Bronchial epithelial cell (primary cell): ENCODE results near the gene LHFPL4. TPM values are rescaled to one million over a fixed set of nuclear protein-coding genes. Genes with fewer than 3 reads are reported as not detected.

Experiments used
- DNase-seq: peaks from one replicate; pipeline ENCODE4 v3.0.0-alpha.2; 2010; ENCODE audit warnings: low read depth
- FAIRE-seq: peaks from 2 replicates; lab custom pipeline; 2011; peaks lifted over from hg19 to GRCh38; lab: Jason Lieb, UNC
- H3K27me3 ChIP-seq: 2 replicates; pipeline ENCODE4 v1.5.1; 2011; ENCODE audit warnings: low read length; ENCODE audit not compliant: control insufficient read depth, insufficient read depth
- H3K36me3 ChIP-seq: 2 replicates; pipeline ENCODE4 v1.5.1; 2011; ENCODE audit warnings: low read length; ENCODE audit not compliant: control insufficient read depth, insufficient read depth
- H3K4me3 ChIP-seq: 2 replicates; pipeline ENCODE4 v1.5.1; 2011; ENCODE audit warnings: mild to moderate bottlenecking, low read depth, low read length, control low read depth
- CTCF ChIP-seq: IDR thresholded peaks from 2 replicates; pipeline ENCODE4 v1.5.1; 2011; ENCODE audit warnings: mild to moderate bottlenecking, moderate library complexity, low read length, control low read depth, inconsistent platforms; ENCODE audit not compliant: insufficient read depth, severe bottlenecking
- total RNA-seq: library from RNA; depleted of rRNA; stranded (reverse); fragments of >200 nt; gene quantifications from 2 replicates; pipeline ENCODE4 v1.2.1, GENCODE V29; 2014

LHFPL4 gene
- total RNA-seq, 1 donor from 2014 or later = not detected

DNA sequence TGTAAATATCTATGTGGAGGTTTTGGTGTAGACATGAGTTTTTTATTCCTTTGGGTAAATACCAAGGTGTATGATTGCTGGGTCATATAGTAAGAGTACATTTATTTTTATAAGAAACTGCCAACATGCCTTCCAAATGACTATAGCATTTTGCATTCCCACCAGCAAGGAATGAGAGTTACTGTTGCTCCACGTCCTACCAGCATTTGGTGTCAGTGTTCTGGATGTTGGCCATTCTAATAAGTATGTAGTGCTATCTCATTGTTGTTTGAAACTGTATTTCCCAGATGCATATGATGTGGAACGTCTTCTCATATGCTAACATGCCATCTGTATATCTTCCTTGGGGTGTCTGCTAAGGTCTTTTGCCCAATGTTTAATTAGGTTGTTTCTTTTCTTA is 38.7 kb downstream of the LHFPL4 start:
- Histone ChIP-seq H3K36me3 (no peaks in the 10 kb centered on the region), H3K27me3 (no peaks in the 10 kb centered on the region), H3K4me3 (no peak overlapping the region)
- DNase-seq (no peak), FAIRE-seq (no peak)
- TF ChIP-seq CTCF = no peak

DNA sequence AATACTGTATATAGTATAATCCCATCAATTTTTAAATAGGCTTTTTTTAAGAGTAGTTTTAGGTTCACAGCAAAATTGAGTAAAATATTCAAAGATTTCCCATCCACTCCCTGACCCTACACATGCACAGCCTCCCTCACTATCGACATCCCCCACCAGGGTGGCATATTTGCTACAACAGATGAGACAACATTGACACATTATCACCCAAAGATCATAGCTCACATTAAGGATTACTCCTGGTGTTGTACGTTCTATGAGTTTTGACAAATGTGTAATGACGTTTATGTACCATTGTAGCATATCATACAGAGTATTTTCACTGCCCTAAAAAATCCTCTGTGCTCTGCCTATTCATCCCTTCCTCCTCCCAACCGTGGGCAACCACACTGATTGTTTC is 39.3 kb downstream of the LHFPL4 start:
- no peaks in the 10 kb centered on the region for H3K36me3 ChIP-seq
- no peak for DNase-seq

DNA sequence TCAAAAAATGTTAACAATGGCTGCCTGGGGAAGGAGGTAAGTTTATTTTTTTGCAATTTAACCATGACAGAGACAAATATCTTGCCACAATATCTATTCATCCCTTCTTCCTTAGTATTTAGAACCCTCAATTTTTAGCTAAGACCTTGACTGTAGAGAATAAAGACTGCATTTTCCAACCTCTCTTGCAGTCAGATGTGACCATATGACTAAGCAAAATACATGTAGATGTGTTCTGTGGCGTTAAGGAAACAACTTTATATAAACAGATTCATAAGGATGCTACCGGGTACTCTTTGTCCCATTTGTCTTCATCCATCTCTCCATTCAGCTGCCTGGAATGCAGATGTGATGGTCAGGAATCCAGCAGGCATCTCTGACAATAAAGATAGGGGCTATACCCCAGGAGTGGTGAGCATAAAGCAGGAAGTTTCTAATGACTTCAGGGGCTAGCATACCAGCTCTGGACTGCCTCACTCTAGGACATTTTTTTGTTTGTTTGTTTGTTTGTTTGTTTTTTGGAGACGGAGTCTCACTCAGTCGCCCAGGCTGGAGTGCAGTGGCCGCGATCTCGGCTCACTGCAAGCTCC is 41.1 kb downstream of the LHFPL4 start:
- TF ChIP-seq CTCF = no peak
- no peak overlapping the region for H3K4me3 ChIP-seq
- FAIRE-seq (no peak), DNase-seq (no peak)
- no peaks in the 10 kb centered on the region for H3K36me3 ChIP-seq
- H3K27me3 ChIP-seq = peaks cover 8% of the 10 kb centered on the region

More for the DNA sequence above, 39.3 kb downstream of the LHFPL4 start:
- H3K27me3 ChIP-seq = peaks cover 2% of the 10 kb centered on the region
- H3K4me3 ChIP-seq = no peak overlapping the region
- no peak for TF ChIP-seq CTCF
- FAIRE-seq = no peak

DNA sequence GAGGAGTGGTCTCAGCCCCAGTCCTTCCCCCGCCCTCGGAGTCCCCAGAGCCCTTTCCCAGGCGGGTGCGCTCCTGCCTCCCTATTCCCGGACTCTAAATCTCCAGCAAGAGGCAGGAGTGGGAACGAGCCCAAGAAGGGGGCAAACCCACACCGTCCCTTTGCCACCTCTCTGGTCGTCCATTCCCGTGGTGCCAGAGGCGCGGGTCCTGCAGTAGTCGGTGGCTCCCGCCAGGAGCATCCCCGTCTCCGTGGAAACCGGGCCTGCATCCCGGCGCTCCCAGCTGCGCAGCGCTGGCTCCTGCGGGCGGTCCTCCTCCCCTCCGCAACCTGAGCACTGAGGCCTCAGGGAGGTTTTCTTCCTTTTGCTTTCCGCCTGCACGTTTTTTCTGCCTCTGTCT is 44.8 kb downstream of the LHFPL4 start:
- Histone ChIP-seq H3K36me3 (no peaks in the 10 kb centered on the region), H3K27me3 (peaks cover 8% of the 10 kb centered on the region), H3K4me3 (no peak overlapping the region)
- no peak for TF ChIP-seq CTCF
- DNase-seq = no peak
- FAIRE-seq = no peak

DNA sequence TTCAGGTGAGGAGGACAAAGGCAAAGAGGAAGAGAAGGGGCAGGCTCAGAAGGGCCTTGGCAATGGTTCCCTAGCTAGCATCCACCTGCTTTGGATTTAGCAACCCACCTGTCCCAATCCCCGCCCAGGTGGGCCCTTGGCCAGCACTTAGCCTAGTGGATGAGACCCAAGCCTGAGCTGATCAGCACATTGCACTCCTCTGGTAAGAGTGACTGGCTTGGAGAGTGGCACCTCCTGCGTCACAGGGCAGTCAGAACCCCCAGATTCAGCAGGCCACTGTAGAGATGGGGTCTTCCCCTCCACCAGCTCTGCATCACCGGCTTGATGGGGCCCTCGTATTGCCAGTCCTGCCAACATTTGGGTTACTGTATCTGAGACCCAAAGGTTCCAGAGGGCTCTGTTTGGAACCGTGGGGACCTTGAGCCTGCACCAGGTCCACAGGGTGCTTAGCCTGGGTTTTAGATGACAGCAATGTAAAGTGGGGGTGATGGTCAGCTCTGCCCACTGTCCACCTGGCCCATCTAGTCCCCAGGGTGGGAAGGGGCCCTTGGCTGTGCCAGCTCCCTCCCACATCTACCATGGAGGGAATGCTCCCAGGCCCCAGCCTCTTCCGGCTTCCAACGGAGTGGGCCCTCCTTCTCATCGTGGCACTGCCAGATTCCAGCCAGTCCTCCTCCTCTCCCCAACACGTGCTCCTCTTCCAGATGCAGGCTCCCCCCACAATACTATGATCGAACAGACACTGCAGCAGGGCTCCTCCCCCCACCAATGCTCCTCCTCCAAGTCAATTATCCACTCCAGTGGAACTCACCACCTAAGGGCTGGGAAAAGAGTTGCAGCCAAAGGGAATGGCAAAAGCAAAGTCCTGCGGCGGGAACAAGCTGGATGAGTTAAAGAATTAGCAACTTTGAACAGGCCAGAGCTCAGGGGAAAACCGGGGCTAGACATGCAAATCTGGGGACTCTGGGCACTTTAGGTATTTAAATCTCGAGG is 45.7 kb downstream of the LHFPL4 start:
- no peak overlapping the region for H3K4me3 ChIP-seq

More for the DNA sequence above, 45.7 kb downstream of the LHFPL4 start:
- peaks cover 8% of the 10 kb centered on the region for H3K27me3 ChIP-seq
- DNase-seq = no peak
- TF ChIP-seq CTCF = no peak
- H3K36me3 ChIP-seq = no peaks in the 10 kb centered on the region
- FAIRE-seq = no peak
